B cell (primary cell): ENCODE results near the gene BTLA. TPM values are rescaled to one million over a fixed set of nuclear protein-coding genes. Genes with fewer than 3 reads are reported as not detected.

Source experiments
- ATAC-seq: fragments of 200-7000 bp; cut with Tn5 transposase; one replicate; pipeline ENCODE4 v1.10.0; 2021; ENCODE audit warnings: low read depth, mild to moderate bottlenecking, moderate number of reproducible peaks, moderate library complexity
- CTCF ChIA-PET: fragments of 350-600 bp; sonication (Branson Sonifier 250); formaldehyde crosslinking; loops from one replicate; lab custom pipeline; 2021; ENCODE audit warnings: antibody characterized with exemption, inconsistent platforms; lab: Charles Lee
- POLR2A ChIA-PET: fragments of 350-600 bp; sonication (Branson Sonifier 250); formaldehyde crosslinking; loops from one replicate; lab custom pipeline; 2021; ENCODE audit warnings: antibody characterized with exemption; lab: Charles Lee
- DNase-seq: peaks from one replicate; pipeline ENCODE4 v3.0.0; 2013
- H2AFZ ChIP-seq: 2 replicates; pipeline ENCODE4 v1.6.1; 2012; ENCODE audit warnings: mild to moderate bottlenecking, low read depth, low read length; ENCODE audit not compliant: insufficient read depth, poor library complexity, severe bottlenecking
- H3K27ac ChIP-seq, 2 donors: 1 replicate in 1 of 2; 2 replicates in 1 of 2; pipeline ENCODE4 v1.5.1; 2012 to 2013; ENCODE audit warnings: low read length in 2 of 2, mild to moderate bottlenecking in 2 of 2, moderate library complexity in 1 of 2
- H3K27me3 ChIP-seq, 4 experiments: fragments of 200-600 bp in 1 of 4; sonication (generic) in 1 of 4; replicated peaks in 1 of 4; 1 replicate in 2 of 4; 2 replicates in 2 of 4; pipeline versions ENCODE4 v1.6.1 to v1.7.0; 2013 to 2016; ENCODE audit warnings: low read length in 3 of 4, mild to moderate bottlenecking in 2 of 4, mixed read lengths in 1 of 4, moderate library complexity in 1 of 4; ENCODE audit not compliant: insufficient read depth in 4 of 4, control insufficient read depth in 3 of 4; ENCODE audit errors: control extremely low read depth in 1 of 4
- H3K36me3 ChIP-seq, 2 experiments: replicated peaks in 1 of 2; 1 replicate in 1 of 2; 2 replicates in 1 of 2; pipeline versions ENCODE4 v1.6.1 to v1.7.1; 2013; ENCODE audit warnings: low read length in 1 of 2; ENCODE audit not compliant: insufficient read depth in 2 of 2, control insufficient read depth in 1 of 2; ENCODE audit errors: control extremely low read depth in 1 of 2, extremely low read depth in 1 of 2
- H3K4me1 ChIP-seq, 2 donors: fragments of 200-600 bp in 1 of 2; sonication (generic) in 1 of 2; 1 replicate in 1 of 2; 2 replicates in 1 of 2; pipeline versions ENCODE4 v1.5.1 to v1.6.1; 2013 to 2017; ENCODE audit warnings: low read length in 2 of 2; ENCODE audit not compliant: control insufficient read depth in 2 of 2, insufficient read depth in 2 of 2
- H3K4me2 ChIP-seq: replicated peaks from 2 replicates; pipeline ENCODE3; 2012; ENCODE audit warnings: mild to moderate bottlenecking, low read depth, low read length; ENCODE audit not compliant: poor library complexity, severe bottlenecking
- H3K4me3 ChIP-seq, 5 experiments: fragments of 200-600 bp in 1 of 5; sonication (generic) in 1 of 5; 1 replicate in 3 of 5; 2 replicates in 2 of 5; pipeline versions ENCODE4 v1.5.1 to v1.7.0; 2011 to 2016; ENCODE audit warnings: low read length in 4 of 5, mild to moderate bottlenecking in 4 of 5, low read depth in 2 of 5, control low read depth in 1 of 5, moderate library complexity in 1 of 5; ENCODE audit not compliant: insufficient read depth in 1 of 5; ENCODE audit errors: control extremely low read depth in 1 of 5, extremely low read depth in 1 of 5
- H3K79me2 ChIP-seq: fragments of 200-600 bp; sonication (generic); one replicate; pipeline ENCODE4 v1.6.0; 2016; ENCODE audit warnings: low read length; ENCODE audit not compliant: control insufficient read depth, insufficient read depth
- H3K9ac ChIP-seq: fragments of 200-600 bp; sonication (generic); 2 replicates; pipeline ENCODE4 v1.6.1; 2017; ENCODE audit warnings: mild to moderate bottlenecking, low read length, moderate library complexity
- H3K9me3 ChIP-seq, 3 donors: one replicate each; pipeline versions ENCODE4 v1.6.1 to v1.7.1; 2013; ENCODE audit warnings: low read length in 2 of 3; ENCODE audit not compliant: control insufficient read depth in 2 of 3, insufficient read depth in 1 of 3; ENCODE audit errors: control extremely low read depth in 1 of 3
- H4K20me1 ChIP-seq: 2 replicates; pipeline ENCODE4 v1.6.0; 2012; ENCODE audit warnings: mild to moderate bottlenecking, low read length; ENCODE audit not compliant: insufficient read depth, control insufficient read depth, poor library complexity, severe bottlenecking
- H3K27ac Mint-ChIP-seq: one replicate; pipeline ENCODE4 v1.8.0; 2021; ENCODE audit warnings: mixed read lengths
- H3K27me3 Mint-ChIP-seq: one replicate; pipeline ENCODE4 v1.8.0; 2021; ENCODE audit warnings: mixed read lengths
- H3K4me1 Mint-ChIP-seq: one replicate; pipeline ENCODE4 v1.8.0; 2021; ENCODE audit warnings: mixed read lengths
- H3K4me3 Mint-ChIP-seq: one replicate; pipeline ENCODE4 v1.8.0; 2021; ENCODE audit warnings: mixed read lengths
- H3K9me3 Mint-ChIP-seq: one replicate; pipeline ENCODE4 v1.8.0; 2022; ENCODE audit warnings: mixed read lengths; ENCODE audit not compliant: insufficient read depth
- EZH2 ChIP-seq: IDR thresholded peaks from 2 replicates; pipeline ENCODE4 v1.6.1; 2012; ENCODE audit warnings: borderline replicate concordance, low read depth, mild to moderate bottlenecking, moderate library complexity, low read length; ENCODE audit not compliant: insufficient read depth, poor library complexity, severe bottlenecking
- WGBS: methylation state at CpG from one replicate; pipeline ENCODE4 v1.1.5; 2013; ENCODE audit warnings: missing lambda C conversion rate; ENCODE audit not compliant: insufficient coverage; 5-methylcytosine and 5-hydroxymethylcytosine counted together
- intact Hi-C: fragments of 100-400 bp; cut with micrococcal nuclease; formaldehyde crosslinking; loops from one replicate; pipeline ENCODE4 v1.10.0; 2022
- polyA plus RNA-seq: library from polyadenylated mRNA; depleted of rRNA; stranded (reverse); fragments of >200 nt; gene quantifications from 2 replicates; pipeline ENCODE4 v1.2.3, GENCODE V29; 2012
- total RNA-seq, 2 donors: library from RNA; stranded (reverse); fragments of 120-200 nt in 1 of 2; gene quantifications; 1 replicate in 1 of 2; 2 replicates in 1 of 2; pipeline versions ENCODE4 v1.2.3 to v1.2.4, GENCODE V29; 2013 to 2022
- TF ChIP-seq, protein P1 (sequence below): fragments of 200-600 bp; IDR thresholded peaks from one replicate; pipeline ENCODE4 v1.8.0; 2022; ENCODE audit warnings: antibody characterized with exemption, mild to moderate bottlenecking

Gene BTLA
- total and polyA plus RNA-seq, 2 donors (not counting 1 experiment from before 2014, with no cell fraction given) = 75.7 to 101 TPM

- H3K27ac ChIP-seq = peak overlapping the region; percentile 92 to 96
- peaks cover 47 to 52% of the 10 kb centered on the region in 2 donors for H3K4me1 ChIP-seq
- ChIA-PET POLR2A (interaction anchor here (0.8 to 2.6 kb wide), 9 partner anchors 8 to 1716 kb away, joined by 3 to 26 read pairs (median 5); partner anchors contain the start of gene CD200), CTCF (interaction anchor here (1.0 to 5.7 kb wide), 15 partner anchors 8 to 386 kb away, joined by 3 to 32 read pairs (median 4); partner anchors contain the start of gene CD200)
- TF ChIP-seq, protein P1, sequence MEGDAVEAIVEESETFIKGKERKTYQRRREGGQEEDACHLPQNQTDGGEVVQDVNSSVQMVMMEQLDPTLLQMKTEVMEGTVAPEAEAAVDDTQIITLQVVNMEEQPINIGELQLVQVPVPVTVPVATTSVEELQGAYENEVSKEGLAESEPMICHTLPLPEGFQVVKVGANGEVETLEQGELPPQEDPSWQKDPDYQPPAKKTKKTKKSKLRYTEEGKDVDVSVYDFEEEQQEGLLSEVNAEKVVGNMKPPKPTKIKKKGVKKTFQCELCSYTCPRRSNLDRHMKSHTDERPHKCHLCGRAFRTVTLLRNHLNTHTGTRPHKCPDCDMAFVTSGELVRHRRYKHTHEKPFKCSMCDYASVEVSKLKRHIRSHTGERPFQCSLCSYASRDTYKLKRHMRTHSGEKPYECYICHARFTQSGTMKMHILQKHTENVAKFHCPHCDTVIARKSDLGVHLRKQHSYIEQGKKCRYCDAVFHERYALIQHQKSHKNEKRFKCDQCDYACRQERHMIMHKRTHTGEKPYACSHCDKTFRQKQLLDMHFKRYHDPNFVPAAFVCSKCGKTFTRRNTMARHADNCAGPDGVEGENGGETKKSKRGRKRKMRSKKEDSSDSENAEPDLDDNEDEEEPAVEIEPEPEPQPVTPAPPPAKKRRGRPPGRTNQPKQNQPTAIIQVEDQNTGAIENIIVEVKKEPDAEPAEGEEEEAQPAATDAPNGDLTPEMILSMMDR = no peak
- TF ChIP-seq EZH2 = no peak
- no peaks in the 10 kb centered on the region for H3K27me3 ChIP-seq
- peak overlapping the region; percentile 94 for H3K4me3 Mint-ChIP-seq
- ATAC-seq = peak; percentile 3
- peaks cover 84% of the 10 kb centered on the region for H3K79me2 ChIP-seq
- peak overlapping the region; percentile 66 to 96 (median 82) for H3K4me3 ChIP-seq
- H3K9ac ChIP-seq = peak overlapping the region; percentile 81
- no peaks in the 10 kb centered on the region for H3K9me3 Mint-ChIP-seq
- peaks cover 0 to 1% (median 0%) of the 10 kb centered on the region in 3 donors for H3K9me3 ChIP-seq
- H3K27me3 Mint-ChIP-seq = no peaks in the 10 kb centered on the region
- peak overlapping the region; percentile 97 for H3K27ac Mint-ChIP-seq
- peak overlapping the region; percentile 71 for H3K4me2 ChIP-seq
- peaks cover 68% of the 10 kb centered on the region for H3K4me1 Mint-ChIP-seq
- H2AFZ ChIP-seq = no peak overlapping the region
- DNase-seq = peak; percentile 38
- 7% methylated on average over 5 of the region's 11 CpGs for WGBS
- peaks cover 7 to 24% of the 10 kb centered on the region in 2 experiments for H3K36me3 ChIP-seq
- H4K20me1 ChIP-seq = no peaks in the 10 kb centered on the region
- intact Hi-C loops = loop anchor here (2.0 kb wide), 2 partner anchors 21 to 33 kb away; no protein-coding TSS in a partner anchor
These were observed 1.2 kb downstream of the BTLA start for GRCh38 chr3:112497897-112498548.
